OCI-LY7 (cell line): ENCODE measurements around the gene THRA. TPM values are rescaled to one million over a fixed set of nuclear protein-coding genes. Genes with fewer than 3 reads are reported as not detected.

ENCODE experiments used
- BruUV-seq: library from RNA; stranded (reverse); fragments of 400-500 nt; replicated peaks from 2 replicates; lab custom pipeline; 2021; lab: Mats Ljungman, UMichigan
- CTCF ChIA-PET: fragments of 300-600 bp; sonication (Branson Sonifier 250); formaldehyde crosslinking; loops from one replicate; lab custom pipeline; 2022; ENCODE audit warnings: antibody characterized with exemption; ENCODE audit not compliant: unreplicated experiment; lab: Charles Lee
- POLR2A ChIA-PET: fragments of 300-600 bp; sonication (Branson Sonifier 250); formaldehyde crosslinking; loops from one replicate; lab custom pipeline; 2022; ENCODE audit warnings: antibody characterized with exemption; lab: Charles Lee
- DNase-seq: peaks from one replicate; pipeline ENCODE4 v3.0.0-alpha.2; 2015; ENCODE audit warnings: low spot score
- H2AFZ ChIP-seq: fragments of 200-600 bp; sonication (generic), shearing (Covaris generic); 2 replicates; pipeline ENCODE4 v1.6.1; 2014; ENCODE audit warnings: mild to moderate bottlenecking, antibody characterized with exemption, low read length, moderate library complexity
- H3K27ac ChIP-seq: fragments of 200-600 bp; sonication (generic); 2 replicates; pipeline ENCODE4 v1.5.1; 2014; ENCODE audit warnings: mixed run types, low read depth, mild to moderate bottlenecking, moderate library complexity, low read length, inconsistent platforms; ENCODE audit not compliant: poor library complexity, severe bottlenecking
- H3K36me3 ChIP-seq: fragments of 200-600 bp; sonication (generic); 2 replicates; pipeline ENCODE4 v1.6.1; 2014; ENCODE audit warnings: mild to moderate bottlenecking, antibody characterized with exemption, low read length, moderate library complexity, mixed read lengths; ENCODE audit not compliant: insufficient read depth
- H3K4me1 ChIP-seq: fragments of 200-600 bp; sonication (generic); 2 replicates; pipeline ENCODE4 v1.5.1; 2014; ENCODE audit warnings: mild to moderate bottlenecking, low read length; ENCODE audit not compliant: insufficient read depth, poor library complexity, severe bottlenecking
- H3K4me2 ChIP-seq: fragments of 200-600 bp; sonication (generic); 2 replicates; pipeline ENCODE4 v1.6.1; 2014; ENCODE audit warnings: mild to moderate bottlenecking, low read length
- H3K4me3 ChIP-seq: fragments of 200-600 bp; sonication (generic); 2 replicates; pipeline ENCODE4 v1.5.1; 2014; ENCODE audit warnings: mild to moderate bottlenecking, low read depth, low read length; ENCODE audit not compliant: poor library complexity, severe bottlenecking
- H3K79me2 ChIP-seq: fragments of 200-600 bp; sonication (generic); 2 replicates; pipeline ENCODE4 v1.6.1; 2016; ENCODE audit warnings: low read depth, mild to moderate bottlenecking, low read length, moderate library complexity, mixed read lengths; ENCODE audit not compliant: insufficient read depth
- H3K9me2 ChIP-seq: fragments of 200-600 bp; sonication (generic); 2 replicates; pipeline ENCODE4 v1.6.1; 2016; ENCODE audit warnings: mild to moderate bottlenecking, low read length, mixed read lengths; ENCODE audit not compliant: insufficient read depth
- H3K9me3 ChIP-seq: fragments of 200-600 bp; sonication (generic); 2 replicates; pipeline ENCODE4 v1.6.1; 2014; ENCODE audit warnings: mild to moderate bottlenecking, mixed run types, low read length, mixed read lengths
- H4K20me1 ChIP-seq: fragments of 200-600 bp; sonication (generic); 2 replicates; pipeline ENCODE4 v1.6.1; 2014; ENCODE audit warnings: mild to moderate bottlenecking, antibody characterized with exemption, low read length, moderate library complexity, mixed read lengths; ENCODE audit not compliant: insufficient read depth
- CTCF ChIP-seq: fragments of 200-600 bp; sonication (generic); conservative IDR thresholded peaks from 2 replicates; pipeline ENCODE4 v1.5.1; 2014; ENCODE audit warnings: mild to moderate bottlenecking, antibody characterized with exemption, low read length, moderate library complexity, mixed read lengths
- EZH2phosphoT487 ChIP-seq: fragments of 200-600 bp; sonication (generic); IDR thresholded peaks from 2 replicates; pipeline ENCODE4 v1.6.1; 2018; ENCODE audit warnings: low read depth, borderline replicate concordance, mild to moderate bottlenecking, mixed run types, antibody characterized with exemption, low read length, moderate library complexity, mixed read lengths
- intact Hi-C: fragments of 100-400 bp; cut with micrococcal nuclease; formaldehyde crosslinking; loops from one replicate; pipeline ENCODE4 v1.10.0; 2022; ENCODE audit not compliant: unreplicated experiment
- total RNA-seq, 2 experiments: library from RNA; depleted of rRNA in 1 of 2; stranded (reverse); fragments of >200 nt in 1 of 2; shearing (Covaris generic) in 1 of 2; gene quantifications; 2 replicates each; pipeline ENCODE4 v1.2.3, GENCODE V29; 2014 to 2022

THRA gene
- total RNA-seq, 2 experiments from 2014 or later = 3.9 to 9.3 TPM

DNA sequence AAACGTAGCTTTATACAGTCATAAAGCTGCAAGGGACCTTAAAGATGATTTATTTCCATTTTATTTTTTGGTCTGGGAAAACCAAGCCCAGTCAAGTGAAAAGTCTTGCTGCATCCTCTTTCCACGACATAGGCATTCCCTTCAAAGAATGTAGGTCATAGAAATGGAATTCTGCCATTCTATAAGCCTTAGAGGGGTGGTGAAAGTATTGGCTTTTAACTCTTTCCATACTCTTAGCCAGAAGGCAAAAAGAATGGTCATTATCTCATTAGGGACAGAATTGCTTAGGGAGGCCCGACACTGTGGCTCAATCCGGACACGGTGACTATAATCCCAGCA, 51.1 kb downstream of the THRA start:
- intact Hi-C loops = loop anchor here (1.0 to 5.0 kb wide), 4 partner anchors 26 to 173 kb away; partner anchors contain the start of genes CASC3 and CDC6
- POLR2A ChIA-PET = interaction anchor here (0.6 to 4.1 kb wide), 7 partner anchors 9 to 384 kb away, joined by 3 to 52 read pairs (median 4); partner anchors contain the start of genes CASC3, NR1D1 and WIPF2
- Histone ChIP-seq H4K20me1 (no peaks in the 10 kb centered on the region), H3K27ac (peak overlapping the region; percentile 78), H3K36me3 (no peaks in the 10 kb centered on the region), H3K4me3 (peak overlapping the region; percentile 64), H3K4me2 (peak overlapping the region; percentile 77), H2AFZ (peak overlapping the region; percentile 64), H3K79me2 (no peaks in the 10 kb centered on the region), H3K9me2 (no peaks in the 10 kb centered on the region), H3K4me1 (peaks cover 56% of the 10 kb centered on the region), H3K9me3 (no peaks in the 10 kb centered on the region)
- CTCF ChIA-PET = interaction anchor here (1.5 to 2.8 kb wide), 4 partner anchors 13 to 104 kb away, joined by 3 to 21 read pairs (median 12); partner anchors contain the start of genes CASC3 and NR1D1
- BruUV-seq = no TSS peak
- TF ChIP-seq EZH2phosphoT487 = no peak
- no peak for TF ChIP-seq CTCF
- no peak for DNase-seq

DNA sequence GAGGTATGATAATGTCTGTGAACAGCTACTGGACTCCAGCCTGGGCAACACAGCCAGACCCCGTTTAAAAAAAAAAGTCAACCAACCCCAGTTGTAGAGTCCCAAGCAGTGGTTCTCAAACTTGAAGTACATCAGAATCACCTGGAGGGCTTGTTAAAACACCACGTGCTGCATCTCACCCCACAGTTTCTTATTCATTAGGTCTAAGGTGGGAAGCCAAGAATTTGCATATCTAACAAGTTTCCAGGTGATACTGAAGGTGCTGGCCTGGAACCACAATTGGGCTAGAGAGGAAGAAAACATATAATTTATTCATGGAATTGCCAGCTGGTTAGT, 52.3 kb downstream of the THRA start:
- ChIA-PET POLR2A (interaction anchor here (0.6 to 1.2 kb wide), 4 partner anchors 52 to 174 kb away, joined by 3 to 4 read pairs (median 3); partner anchors contain the start of gene THRA), CTCF (interaction anchor here (0.7 kb wide), 1 partner anchor 75 kb away, joined by 3 read pairs; no protein-coding TSS in a partner anchor)
- no TSS peak for BruUV-seq
- DNase-seq = no peak
- Histone ChIP-seq H2AFZ (no peak overlapping the region; the same call in 1 of the 2 replicates), H3K4me2 (no peak overlapping the region), H3K9me3 (no peaks in the 10 kb centered on the region), H3K36me3 (no peaks in the 10 kb centered on the region), H4K20me1 (no peaks in the 10 kb centered on the region), H3K4me3 (no peak overlapping the region), H3K79me2 (no peaks in the 10 kb centered on the region), H3K9me2 (no peaks in the 10 kb centered on the region), H3K27ac (no peak overlapping the region), H3K4me1 (peaks cover 56% of the 10 kb centered on the region)
- intact Hi-C loops = no loop called here
- no peak for TF ChIP-seq CTCF
- no peak for TF ChIP-seq EZH2phosphoT487
